Measurements from ENCODE around the gene MMRN2.
A peak's percentile ranks its signal among the peaks of the same experiment; 100 is the strongest.
"Not testable (repeated sequence)": the region's sequence is repeated elsewhere in the genome, so short reads cannot be mapped to it uniquely, and the experiment has no call there.

The MMRN2 gene, protein sequence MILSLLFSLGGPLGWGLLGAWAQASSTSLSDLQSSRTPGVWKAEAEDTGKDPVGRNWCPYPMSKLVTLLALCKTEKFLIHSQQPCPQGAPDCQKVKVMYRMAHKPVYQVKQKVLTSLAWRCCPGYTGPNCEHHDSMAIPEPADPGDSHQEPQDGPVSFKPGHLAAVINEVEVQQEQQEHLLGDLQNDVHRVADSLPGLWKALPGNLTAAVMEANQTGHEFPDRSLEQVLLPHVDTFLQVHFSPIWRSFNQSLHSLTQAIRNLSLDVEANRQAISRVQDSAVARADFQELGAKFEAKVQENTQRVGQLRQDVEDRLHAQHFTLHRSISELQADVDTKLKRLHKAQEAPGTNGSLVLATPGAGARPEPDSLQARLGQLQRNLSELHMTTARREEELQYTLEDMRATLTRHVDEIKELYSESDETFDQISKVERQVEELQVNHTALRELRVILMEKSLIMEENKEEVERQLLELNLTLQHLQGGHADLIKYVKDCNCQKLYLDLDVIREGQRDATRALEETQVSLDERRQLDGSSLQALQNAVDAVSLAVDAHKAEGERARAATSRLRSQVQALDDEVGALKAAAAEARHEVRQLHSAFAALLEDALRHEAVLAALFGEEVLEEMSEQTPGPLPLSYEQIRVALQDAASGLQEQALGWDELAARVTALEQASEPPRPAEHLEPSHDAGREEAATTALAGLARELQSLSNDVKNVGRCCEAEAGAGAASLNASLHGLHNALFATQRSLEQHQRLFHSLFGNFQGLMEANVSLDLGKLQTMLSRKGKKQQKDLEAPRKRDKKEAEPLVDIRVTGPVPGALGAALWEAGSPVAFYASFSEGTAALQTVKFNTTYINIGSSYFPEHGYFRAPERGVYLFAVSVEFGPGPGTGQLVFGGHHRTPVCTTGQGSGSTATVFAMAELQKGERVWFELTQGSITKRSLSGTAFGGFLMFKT
- 0 to 0.12 reads per million in 2 experiments for total RNA-seq

DNA sequence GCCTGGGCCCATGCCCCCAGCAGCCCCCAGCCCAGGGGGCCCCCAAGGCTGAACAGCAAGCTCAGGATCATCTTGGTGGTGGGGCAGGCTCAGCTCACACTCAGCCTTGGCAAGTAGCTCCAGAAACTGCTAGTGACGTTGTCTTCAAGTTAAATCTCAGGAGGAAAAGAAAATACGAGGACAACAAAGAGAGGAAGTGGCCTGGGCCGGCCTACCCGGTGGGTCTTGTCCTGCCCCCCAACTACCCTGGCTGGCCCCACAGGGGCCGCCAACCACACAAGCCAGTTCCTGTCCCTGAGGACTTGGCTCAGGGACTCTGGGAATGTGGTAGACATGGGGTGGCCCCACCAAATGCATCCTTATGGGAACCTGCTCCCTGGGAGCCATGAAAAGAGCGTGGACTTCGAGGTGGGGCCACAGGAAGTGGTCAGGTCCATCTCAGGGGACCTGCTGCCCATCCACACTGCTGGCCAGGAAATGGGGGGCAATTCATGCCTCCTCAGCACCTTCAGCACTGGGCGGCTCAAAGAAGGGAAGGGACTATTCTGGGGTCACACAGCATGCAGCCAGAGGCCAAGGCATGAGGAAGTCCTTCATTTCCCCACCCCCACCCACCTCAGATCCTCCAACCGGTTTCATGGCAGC lies at the start of gene MMRN2:
Gene MMRN2 (minus strand): TSS at position 145 of the 645 bp plus-strand sequence. CDS start 74 bp downstream, at position 71.
- DNase-seq (ENCODE audit: low read depth) = no peak

DNA sequence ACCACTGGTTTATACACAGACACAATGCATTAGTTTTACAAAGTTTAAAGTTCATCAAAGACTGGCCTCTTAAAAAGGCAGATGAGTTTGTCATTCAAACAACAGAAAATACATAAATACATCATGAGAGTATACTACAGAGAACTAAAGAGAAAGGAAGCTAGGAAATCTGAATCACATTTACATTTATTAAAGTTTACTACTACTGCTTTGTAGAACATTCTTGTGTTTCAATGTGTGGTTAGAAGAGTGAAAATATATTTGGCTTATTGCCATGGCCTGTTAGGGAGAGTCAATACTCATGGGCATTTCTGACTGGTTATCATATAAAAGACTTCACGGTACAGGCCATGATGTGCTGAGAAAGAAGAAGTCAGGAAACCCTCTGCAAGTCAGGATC lies 49.7 kb upstream of the MMRN2 start:
- DNase-seq (ENCODE audit: low read depth) = not testable (repeated sequence)

DNA sequence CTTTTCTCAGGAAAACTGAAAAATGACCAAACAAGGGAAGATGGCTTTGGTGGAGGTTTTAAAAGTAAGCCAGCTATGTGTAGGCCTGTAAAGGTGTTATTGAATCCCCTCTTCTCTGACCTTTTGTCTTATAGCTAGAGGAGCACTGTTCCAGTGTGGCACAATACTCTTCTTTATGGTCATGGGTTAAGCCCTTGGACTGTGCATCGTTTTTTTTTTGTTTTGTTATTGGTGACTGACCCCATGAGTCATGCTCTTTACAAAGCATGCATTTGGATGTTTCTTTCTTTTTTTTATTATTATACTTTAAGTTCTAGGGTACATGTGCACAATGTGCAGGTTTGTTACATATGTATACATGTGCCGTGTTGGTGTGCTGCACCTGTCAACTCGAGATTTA lies 43.1 kb upstream of the MMRN2 start:
- DNase-seq (ENCODE audit: low read depth) = no peak

DNA sequence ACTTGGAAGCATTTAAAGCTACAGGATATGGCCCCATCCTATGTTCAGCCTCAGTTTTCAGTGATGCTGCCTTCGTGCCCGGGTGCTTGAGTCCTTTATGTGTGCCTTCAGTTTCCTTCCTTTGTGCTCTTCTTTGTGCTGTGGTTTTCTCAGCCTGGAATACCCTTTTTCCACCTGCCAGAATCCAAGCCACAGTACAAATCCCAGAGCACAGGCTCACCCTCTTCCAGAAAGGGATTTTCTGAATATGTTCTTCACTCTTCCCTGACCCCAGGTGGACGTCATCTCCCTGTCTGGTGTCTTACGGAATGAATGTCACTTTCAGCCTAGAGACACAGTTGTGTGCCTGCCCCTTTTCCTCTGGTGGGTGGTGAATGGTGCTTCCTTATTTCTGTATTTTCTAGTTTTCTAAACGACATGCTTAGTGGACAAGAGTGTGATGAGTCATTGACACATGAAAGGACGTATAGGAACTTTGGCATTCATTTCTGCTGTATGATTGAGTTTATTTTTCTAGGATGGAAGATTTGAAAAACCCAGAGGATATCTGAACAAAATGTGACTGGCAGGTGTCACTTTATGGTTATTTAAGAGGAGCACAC lies 42.5 kb upstream of the MMRN2 start:
- not testable (repeated sequence) for DNase-seq (ENCODE audit: low read depth)

DNA sequence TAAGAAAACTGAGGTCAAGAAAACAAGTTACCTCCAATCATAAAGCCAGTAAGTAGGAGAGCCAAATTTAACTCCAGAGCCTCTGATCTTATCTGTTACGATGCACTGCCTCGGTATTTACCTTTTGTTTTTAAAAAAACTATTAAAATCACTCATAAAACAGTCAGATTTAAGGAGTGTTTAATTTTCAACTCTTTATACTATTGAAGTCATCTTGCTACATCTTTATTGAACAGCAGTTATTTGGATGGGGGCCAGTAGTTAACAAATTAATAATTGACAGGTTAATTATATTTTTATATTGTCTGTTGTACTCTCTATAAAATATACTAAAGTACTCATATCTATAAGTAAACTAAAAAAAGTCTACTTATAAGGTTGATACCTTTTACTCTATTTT lies 35.5 kb upstream of the MMRN2 start:
- DNase-seq (ENCODE audit: low read depth) = no peak

DNA sequence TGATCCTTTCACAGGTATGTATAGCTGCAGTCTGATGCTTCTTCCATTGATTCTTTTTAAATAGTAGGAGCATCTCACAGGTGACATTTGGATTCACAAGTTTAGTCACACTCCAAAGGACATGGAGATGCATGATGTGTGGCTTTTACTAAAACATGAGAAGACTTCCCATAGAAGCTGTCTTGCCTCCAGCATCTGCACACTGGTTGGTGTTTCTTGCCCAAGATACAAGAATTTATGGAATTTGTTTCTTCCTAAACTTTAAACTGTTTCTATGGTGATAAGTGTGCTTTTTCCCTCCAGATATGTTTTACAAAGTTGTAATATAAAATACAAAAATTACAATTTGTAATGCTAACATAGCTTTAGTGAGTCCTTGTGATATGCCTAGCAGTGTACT lies 35.0 kb upstream of the MMRN2 start:
- DNase-seq (ENCODE audit: low read depth) = no peak

DNA sequence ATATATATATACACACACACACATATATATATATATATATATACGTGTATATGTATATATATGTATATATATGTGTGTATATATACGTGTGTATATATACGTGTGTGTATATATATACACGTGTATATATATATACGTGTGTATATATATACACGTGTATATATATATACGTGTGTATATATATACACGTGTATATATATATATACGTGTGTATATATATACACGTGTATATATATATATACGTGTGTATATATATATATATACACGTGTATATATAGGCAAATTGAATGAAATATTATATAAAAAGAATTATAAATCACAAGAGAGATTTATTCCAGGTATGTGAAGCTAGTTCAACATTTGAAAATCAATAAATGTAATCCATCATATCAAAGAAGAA lies 33.9 kb upstream of the MMRN2 start:
- not testable (repeated sequence) for DNase-seq (ENCODE audit: low read depth)

DNA sequence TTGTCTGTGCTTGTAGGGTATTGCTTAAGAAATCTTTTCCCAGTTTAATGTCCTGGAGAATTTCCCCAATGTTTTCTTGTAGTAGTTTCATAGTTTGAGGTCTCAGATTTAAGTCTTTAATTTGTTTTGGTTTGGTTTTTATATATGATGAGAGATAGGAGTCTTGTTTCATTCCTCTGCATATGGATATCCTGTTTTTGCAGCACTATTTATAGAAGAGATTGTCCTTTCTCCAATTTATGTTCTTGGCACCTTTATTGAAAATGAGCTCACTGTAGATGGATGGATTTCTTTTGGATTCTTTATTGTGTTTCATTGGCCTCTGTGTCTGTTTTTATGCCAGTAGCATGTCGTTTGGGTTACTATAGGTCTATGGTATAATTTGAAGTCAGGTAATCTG lies 31.1 kb upstream of the MMRN2 start:
- DNase-seq (ENCODE audit: low read depth) = no peak

DNA sequence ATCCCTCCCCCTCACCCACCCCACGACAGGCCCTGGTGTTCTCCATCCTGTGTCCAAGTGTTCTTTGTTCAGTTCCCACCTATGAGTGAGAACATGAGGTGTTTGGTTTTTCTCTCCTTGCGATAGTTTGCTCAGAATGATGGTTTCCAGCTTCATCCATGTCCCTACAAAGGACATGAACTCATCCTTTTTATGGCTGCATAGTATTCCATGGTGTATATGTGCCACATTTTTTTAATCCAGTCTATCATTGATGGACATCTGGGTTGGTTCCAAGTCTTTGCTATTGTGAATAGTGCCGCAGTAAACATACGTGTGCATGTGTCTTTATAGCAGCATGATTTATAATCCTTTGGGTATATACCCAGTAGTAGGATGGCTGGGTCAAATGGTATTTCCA lies 27.1 kb upstream of the MMRN2 start:
- not testable (repeated sequence) for DNase-seq (ENCODE audit: low read depth)

DNA sequence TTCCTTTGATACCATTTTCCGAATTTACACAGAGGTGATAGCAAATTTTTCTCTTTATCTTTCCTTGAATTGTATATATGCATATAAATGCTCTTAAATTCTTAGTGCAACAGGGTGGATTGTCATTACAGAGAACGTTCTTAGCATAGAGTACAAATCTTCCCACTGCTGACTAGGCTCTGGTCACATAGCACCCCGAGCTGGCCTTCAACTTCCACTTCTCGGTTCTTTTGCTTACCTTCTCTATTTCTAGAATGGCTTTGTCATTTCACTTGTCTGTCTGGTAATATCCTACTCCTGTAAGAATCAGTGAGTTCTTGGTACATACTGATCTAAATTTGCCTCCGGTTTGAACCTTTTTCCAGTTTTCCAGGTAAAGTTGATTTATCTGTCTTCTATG lies 24.3 kb upstream of the MMRN2 start:
- no peak for DNase-seq (ENCODE audit: low read depth)

DNA sequence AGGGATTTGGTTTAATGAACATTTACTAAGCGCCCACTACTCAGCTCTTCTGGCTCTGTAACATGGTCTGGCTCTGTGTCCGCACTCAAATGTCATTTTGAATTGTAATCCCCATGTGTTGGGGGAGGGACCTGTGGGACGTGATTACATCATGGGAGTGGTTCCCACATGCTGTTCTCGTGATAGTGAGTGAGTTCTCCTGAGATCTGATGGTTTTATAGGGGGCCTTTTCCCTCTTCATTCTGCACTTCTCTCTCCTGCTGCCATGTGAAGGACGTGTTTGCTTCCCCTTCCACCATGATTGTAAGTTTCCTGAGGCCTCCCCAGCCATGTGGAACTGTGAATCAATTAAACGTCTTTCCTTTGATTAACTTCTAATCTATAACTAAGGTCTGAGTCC lies 23.6 kb upstream of the MMRN2 start:
- DNase-seq (ENCODE audit: low read depth) = not testable (repeated sequence)

DNA sequence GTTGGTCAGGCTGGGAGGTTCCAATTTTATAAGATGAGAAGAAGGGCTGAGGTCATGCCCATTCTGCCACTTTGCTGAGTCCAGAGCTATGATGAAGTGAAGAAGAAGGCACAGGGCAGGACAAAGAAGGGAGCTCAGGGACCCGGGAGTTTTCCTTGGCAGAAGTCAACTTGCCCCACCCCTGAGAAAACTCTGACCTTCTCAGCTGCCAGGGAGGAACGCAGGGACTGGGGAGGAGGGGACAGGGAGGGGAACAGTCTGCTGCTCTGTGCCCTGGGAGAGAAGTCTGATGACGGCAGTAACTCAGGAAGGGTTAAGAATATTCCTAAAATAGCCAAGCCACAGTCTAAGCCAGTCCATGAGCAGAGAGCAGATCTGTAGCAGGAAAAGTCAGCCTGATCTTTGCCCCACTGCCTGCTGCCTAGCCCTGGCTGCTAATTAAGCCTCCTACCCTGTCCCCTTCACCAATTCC lies 22.6 kb upstream of the MMRN2 start:
- no peak for DNase-seq (ENCODE audit: low read depth)

DNA sequence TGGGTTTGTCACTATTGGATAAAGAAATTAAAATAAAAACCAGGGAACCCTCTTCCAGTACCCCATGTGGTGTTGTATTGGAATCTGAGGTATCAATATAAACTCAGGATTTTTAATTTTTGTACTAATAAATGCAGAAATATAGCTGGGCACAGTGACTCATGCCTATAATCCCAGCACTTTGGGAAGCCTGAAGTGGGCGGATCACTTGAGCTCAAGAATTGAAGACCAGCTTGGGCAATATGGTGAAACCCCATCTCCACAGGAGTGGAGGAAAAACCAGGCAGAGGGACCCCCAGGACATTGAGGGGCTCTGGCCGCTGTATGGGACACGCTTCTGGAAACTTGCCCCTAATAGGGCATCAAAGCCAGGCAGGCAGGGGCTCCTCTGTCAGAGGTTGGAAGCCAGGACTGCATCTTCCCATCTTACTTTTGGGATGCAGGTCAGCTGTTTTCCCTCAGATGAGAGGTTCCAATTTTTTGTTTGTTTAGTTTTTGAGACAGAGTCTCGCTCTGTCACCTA lies 21.9 kb upstream of the MMRN2 start:
- DNase-seq (ENCODE audit: low read depth) = no peak

DNA sequence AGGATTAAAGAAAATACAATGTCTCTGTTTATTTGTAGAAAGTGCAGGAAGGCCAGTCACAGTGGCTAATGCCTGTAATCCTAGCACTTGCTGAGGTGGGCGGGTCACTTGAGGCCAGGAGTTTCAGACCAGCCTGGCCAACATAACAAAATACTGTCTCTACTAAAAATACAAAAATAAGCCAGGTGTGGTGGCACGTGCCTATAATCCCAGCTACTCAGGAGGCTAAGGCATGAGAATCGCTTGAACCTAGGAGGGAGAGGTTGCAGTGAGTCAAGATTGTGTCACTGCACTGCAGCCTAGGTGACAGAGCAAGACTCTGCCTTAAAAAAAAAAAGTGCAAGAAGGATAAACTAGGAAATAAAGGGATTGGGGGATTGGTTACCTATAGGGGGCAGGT lies 21.0 kb upstream of the MMRN2 start:
- not testable (repeated sequence) for DNase-seq (ENCODE audit: low read depth)

DNA sequence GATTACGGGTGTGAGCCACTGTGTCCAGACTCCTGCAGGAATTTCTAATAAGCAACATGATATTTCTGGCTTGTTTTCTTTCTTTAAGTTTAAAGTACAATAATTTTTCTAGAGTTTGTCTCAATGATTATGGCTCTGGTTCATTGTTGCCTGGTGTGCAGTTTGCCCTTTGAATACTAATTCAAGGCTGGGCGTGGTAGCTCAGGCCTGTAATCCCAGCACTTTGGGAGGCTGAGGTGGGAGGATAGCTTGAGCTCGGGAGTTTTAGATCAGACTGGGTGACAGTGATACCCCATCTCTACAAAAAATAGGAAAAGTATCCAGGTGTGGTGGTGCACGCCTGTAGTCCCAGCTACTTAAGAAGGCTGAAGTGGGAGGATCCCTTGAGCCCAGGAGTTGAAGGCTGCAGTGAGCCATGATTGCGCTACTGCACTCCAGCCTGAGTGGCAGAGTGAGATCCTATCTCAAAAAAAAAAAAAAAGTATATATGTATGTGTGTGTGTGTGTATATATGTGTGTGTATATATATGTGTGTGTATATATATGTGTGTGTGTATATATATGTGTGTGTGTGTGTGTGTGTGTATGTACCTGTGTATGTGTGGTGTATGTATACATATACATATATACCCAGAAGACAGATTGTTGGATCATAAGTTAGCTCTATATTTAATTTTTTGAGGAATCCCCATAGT lies 19.1 kb upstream of the MMRN2 start:
- no peak for DNase-seq (ENCODE audit: low read depth)

DNA sequence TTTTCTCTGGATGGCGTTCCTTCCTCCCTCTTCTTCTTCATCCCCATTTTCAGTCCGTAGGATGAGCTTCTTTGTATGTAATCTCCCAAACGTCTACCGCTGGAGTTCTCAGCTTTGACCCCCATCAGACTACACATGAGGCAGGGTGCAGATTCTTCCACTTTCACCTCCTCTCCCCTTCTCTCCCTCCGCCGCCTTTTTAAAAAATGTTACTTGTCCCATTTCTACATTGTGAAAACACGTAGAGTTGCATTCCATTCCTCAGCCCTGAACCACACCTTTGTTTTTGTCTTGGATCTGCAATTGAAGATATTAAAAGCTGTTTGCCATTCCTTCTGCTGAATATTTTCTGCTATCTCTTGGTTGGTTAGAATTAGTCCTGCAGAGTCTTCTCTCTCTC lies 17.1 kb upstream of the MMRN2 start:
- no peak for DNase-seq (ENCODE audit: low read depth)

DNA sequence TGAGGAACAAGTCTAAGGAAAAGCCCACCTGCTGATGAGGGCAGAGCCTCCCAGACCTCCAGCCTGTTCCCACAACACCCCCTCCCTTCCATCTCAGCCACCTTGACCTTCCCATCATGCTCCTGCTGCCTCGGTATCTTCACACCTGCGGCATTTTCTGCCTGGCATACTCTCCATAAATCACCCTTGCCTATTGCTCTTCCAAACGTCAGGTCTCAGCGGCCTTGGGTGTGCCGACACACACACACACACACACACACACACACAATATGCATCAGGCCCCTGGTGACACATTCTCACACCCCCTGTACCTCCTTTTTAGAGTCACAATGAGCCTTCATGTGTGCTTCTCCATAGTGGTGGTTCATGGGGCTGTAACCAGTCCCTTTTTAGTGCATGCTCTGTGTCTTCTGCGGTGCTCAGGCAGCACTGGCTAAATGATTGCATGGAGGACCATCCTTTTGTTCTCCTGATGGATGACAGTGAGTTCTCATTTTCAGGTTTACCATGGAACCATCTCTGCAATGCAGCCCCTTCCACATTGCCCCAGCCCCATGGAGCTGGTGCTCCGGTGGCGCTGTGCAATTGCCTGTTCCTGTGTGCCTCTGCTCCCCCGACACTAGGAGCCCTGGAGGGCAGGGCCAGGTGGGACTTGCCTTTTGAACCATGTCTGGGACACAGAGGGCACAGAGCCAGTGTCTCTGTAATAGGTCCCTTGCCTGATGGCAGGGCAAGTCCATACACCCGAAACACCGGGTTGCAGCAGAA lies 15.4 kb upstream of the MMRN2 start:
- DNase-seq (ENCODE audit: low read depth) = no peak

DNA sequence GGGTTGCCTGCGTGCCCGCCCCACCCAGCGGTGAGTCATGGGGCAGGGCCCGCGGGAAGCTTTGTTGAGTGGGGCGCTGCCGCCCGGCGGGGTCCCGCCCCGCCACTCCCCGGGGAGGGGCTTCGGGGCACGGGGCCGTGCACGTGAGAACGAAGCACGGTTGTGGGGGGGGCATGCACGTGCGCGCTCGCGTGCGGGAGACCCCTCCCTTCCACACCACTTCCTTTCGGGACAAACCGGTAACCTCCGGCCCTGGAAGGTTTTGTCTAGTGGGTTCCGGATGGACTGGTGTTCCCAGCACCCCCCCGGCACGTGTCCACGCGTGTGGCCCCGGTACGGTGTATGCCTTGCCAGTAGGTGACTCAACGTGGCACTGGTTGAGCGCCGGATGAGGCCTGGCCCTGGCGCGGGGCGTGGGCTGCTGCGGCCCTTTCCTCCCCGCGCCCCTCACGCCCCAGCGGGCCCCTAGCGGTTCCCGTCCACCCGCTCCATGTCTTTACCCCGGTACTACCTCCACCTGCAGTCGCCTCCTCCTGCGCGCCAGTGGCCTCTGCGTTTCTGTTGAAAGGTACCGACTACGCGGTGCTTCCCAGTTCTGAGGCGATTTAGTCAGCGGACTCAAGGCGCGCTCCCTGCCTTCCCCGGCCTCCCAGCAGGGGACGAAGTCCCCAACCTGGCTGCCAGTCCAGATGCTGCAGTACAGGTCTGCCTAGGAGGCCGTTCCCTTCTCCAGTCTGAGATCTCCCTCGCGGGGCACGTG lies 14.0 kb upstream of the MMRN2 start:
- DNase-seq (ENCODE audit: low read depth) = peak; percentile 87

DNA sequence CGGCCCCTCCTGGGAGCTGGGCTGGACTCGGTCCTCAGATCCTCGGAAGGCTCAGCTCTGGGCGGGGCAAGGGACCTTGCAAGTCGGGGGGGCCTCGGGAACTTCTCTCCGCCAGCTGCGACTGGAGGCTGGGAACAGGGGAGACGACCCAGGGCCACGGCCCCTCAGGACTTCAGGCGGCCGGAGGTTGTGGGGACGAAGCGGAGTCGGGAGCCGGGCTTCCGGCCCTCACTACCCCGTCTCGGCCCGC lies 13.5 kb upstream of the MMRN2 start:
- no peak for DNase-seq (ENCODE audit: low read depth)
